ENCODE results near the gene B3GNT8. TPM values are rescaled to one million over a fixed set of nuclear protein-coding genes. Genes with fewer than 3 reads are reported as not detected.

Gene B3GNT8
- total and polyA plus RNA-seq, 2 donors = 0.94 to 4.1 TPM

GRCh38 chr19:41420101-41420880 is 6.9 kb downstream of the B3GNT8 start:
- Histone ChIP-seq H3K27me3 (ENCODE audit: control insufficient read depth in 2 of 2, insufficient read depth in 1 of 2, low read length in 1 of 2) (no peaks in the 10 kb centered on the region), H3K27ac (ENCODE audit: low read depth in 1 of 2, low read length in 1 of 2) (no peak overlapping the region), H3K36me3 (ENCODE audit: control insufficient read depth in 2 of 2, insufficient read depth in 2 of 2, low read length in 1 of 2) (peaks cover 44 to 74% of the 10 kb centered on the region in 2 donors), H3K4me3 (ENCODE audit: low read length in 2 of 2) (no peak overlapping the region), H3K9me3 (ENCODE audit: control insufficient read depth in 2 of 2, insufficient read depth in 1 of 2, low read length in 1 of 2) (no peaks in the 10 kb centered on the region), H3K4me1 (ENCODE audit: control insufficient read depth in 2 of 2, insufficient read depth in 2 of 2, low read length in 2 of 2) (no peaks in the 10 kb centered on the region)
- 48% methylated on average over 8 of the region's 8 CpGs for WGBS
- no peak for DNase-seq (ENCODE audit: low read depth in 6 of 9, low spot score in 9 of 9)

GRCh38 chr19:41416194-41416674 is 10.9 kb downstream of the B3GNT8 start:
- H3K4me3 ChIP-seq (ENCODE audit: low read length in 2 of 2) = no peak overlapping the region
- H3K27me3 ChIP-seq (ENCODE audit: control insufficient read depth in 2 of 2, insufficient read depth in 1 of 2, low read length in 1 of 2) = no peaks in the 10 kb centered on the region
- WGBS = 98% methylated on average over 12 of the region's 12 CpGs
- peaks cover 49 to 77% of the 10 kb centered on the region in 2 donors for H3K36me3 ChIP-seq (ENCODE audit: control insufficient read depth in 2 of 2, insufficient read depth in 2 of 2, low read length in 1 of 2)
- H3K4me1 ChIP-seq (ENCODE audit: control insufficient read depth in 2 of 2, insufficient read depth in 2 of 2, low read length in 2 of 2) = no peaks in the 10 kb centered on the region
- no peaks in the 10 kb centered on the region for H3K9me3 ChIP-seq (ENCODE audit: control insufficient read depth in 2 of 2, insufficient read depth in 1 of 2, low read length in 1 of 2)
- no peak overlapping the region for H3K27ac ChIP-seq (ENCODE audit: low read depth in 1 of 2, low read length in 1 of 2)
- no peak for DNase-seq (ENCODE audit: low read depth in 6 of 9, low spot score in 9 of 9)

- no peak for DNase-seq (ENCODE audit: low read depth in 6 of 9, low spot score in 9 of 9)
- no peaks in the 10 kb centered on the region for H3K9me3 ChIP-seq (ENCODE audit: control insufficient read depth in 2 of 2, insufficient read depth in 1 of 2, low read length in 1 of 2)
- no peaks in the 10 kb centered on the region for H3K4me1 ChIP-seq (ENCODE audit: control insufficient read depth in 2 of 2, insufficient read depth in 2 of 2, low read length in 2 of 2)
- no peak overlapping the region for H3K4me3 ChIP-seq (ENCODE audit: low read length in 2 of 2)
- no peak overlapping the region for H3K27ac ChIP-seq (ENCODE audit: low read depth in 1 of 2, low read length in 1 of 2)
- peaks cover 46 to 74% of the 10 kb centered on the region in 2 donors for H3K36me3 ChIP-seq (ENCODE audit: control insufficient read depth in 2 of 2, insufficient read depth in 2 of 2, low read length in 1 of 2)
- WGBS = 96% methylated on average over 9 of the region's 9 CpGs
- no peaks in the 10 kb centered on the region for H3K27me3 ChIP-seq (ENCODE audit: control insufficient read depth in 2 of 2, insufficient read depth in 1 of 2, low read length in 1 of 2)
Observed at GRCh38 chr19:41415154-41415571, 12.0 kb downstream of the B3GNT8 start.

GRCh38 chr19:41414461-41414860 is 12.7 kb downstream of the B3GNT8 start:
- Histone ChIP-seq H3K36me3 (ENCODE audit: control insufficient read depth in 2 of 2, insufficient read depth in 2 of 2, low read length in 1 of 2) (peaks cover 40 to 68% of the 10 kb centered on the region in 2 donors), H3K4me3 (ENCODE audit: low read length in 2 of 2) (no peak overlapping the region), H3K27me3 (ENCODE audit: control insufficient read depth in 2 of 2, insufficient read depth in 1 of 2, low read length in 1 of 2) (no peaks in the 10 kb centered on the region), H3K9me3 (ENCODE audit: control insufficient read depth in 2 of 2, insufficient read depth in 1 of 2, low read length in 1 of 2) (no peaks in the 10 kb centered on the region), H3K4me1 (ENCODE audit: control insufficient read depth in 2 of 2, insufficient read depth in 2 of 2, low read length in 2 of 2) (no peaks in the 10 kb centered on the region), H3K27ac (ENCODE audit: low read depth in 1 of 2, low read length in 1 of 2) (no peak overlapping the region)
- 99% methylated on average over 9 of the region's 9 CpGs for WGBS
- no peak for DNase-seq (ENCODE audit: low read depth in 6 of 9, low spot score in 9 of 9)

GRCh38 chr19:41413947-41414346 is 13.2 kb downstream of the B3GNT8 start:
- no peak for DNase-seq (ENCODE audit: low read depth in 6 of 9, low spot score in 9 of 9)
- Histone ChIP-seq H3K27ac (ENCODE audit: low read depth in 1 of 2, low read length in 1 of 2) (no peak overlapping the region), H3K4me1 (ENCODE audit: control insufficient read depth in 2 of 2, insufficient read depth in 2 of 2, low read length in 2 of 2) (no peaks in the 10 kb centered on the region), H3K4me3 (ENCODE audit: low read length in 2 of 2) (no peak overlapping the region), H3K36me3 (ENCODE audit: control insufficient read depth in 2 of 2, insufficient read depth in 2 of 2, low read length in 1 of 2) (peaks cover 36 to 63% of the 10 kb centered on the region in 2 donors), H3K27me3 (ENCODE audit: control insufficient read depth in 2 of 2, insufficient read depth in 1 of 2, low read length in 1 of 2) (no peaks in the 10 kb centered on the region), H3K9me3 (ENCODE audit: control insufficient read depth in 2 of 2, insufficient read depth in 1 of 2, low read length in 1 of 2) (no peaks in the 10 kb centered on the region)
- whole genome bisulfite sequencing = over 99% methylated on average over 10 of the region's 10 CpGs

GRCh38 chr19:41412953-41413352 is 14.2 kb downstream of the B3GNT8 start:
- no peaks in the 10 kb centered on the region for H3K9me3 ChIP-seq (ENCODE audit: control insufficient read depth in 2 of 2, insufficient read depth in 1 of 2, low read length in 1 of 2)
- H3K4me3 ChIP-seq (ENCODE audit: low read length in 2 of 2) = no peak overlapping the region
- H3K27me3 ChIP-seq (ENCODE audit: control insufficient read depth in 2 of 2, insufficient read depth in 1 of 2, low read length in 1 of 2) = no peaks in the 10 kb centered on the region
- WGBS = 98% methylated on average over 5 of the region's 5 CpGs
- H3K4me1 ChIP-seq (ENCODE audit: control insufficient read depth in 2 of 2, insufficient read depth in 2 of 2, low read length in 2 of 2) = no peaks in the 10 kb centered on the region
- DNase-seq (ENCODE audit: low read depth in 6 of 9, low spot score in 9 of 9) = no peak
- peaks cover 31 to 58% of the 10 kb centered on the region in 2 donors for H3K36me3 ChIP-seq (ENCODE audit: control insufficient read depth in 2 of 2, insufficient read depth in 2 of 2, low read length in 1 of 2)
- no peak overlapping the region for H3K27ac ChIP-seq (ENCODE audit: low read depth in 1 of 2, low read length in 1 of 2)

GRCh38 chr19:41411968-41412265 is 15.3 kb downstream of the B3GNT8 start:
- Histone ChIP-seq H3K4me1 (ENCODE audit: control insufficient read depth in 2 of 2, insufficient read depth in 2 of 2, low read length in 2 of 2) (no peaks in the 10 kb centered on the region), H3K27me3 (ENCODE audit: control insufficient read depth in 2 of 2, insufficient read depth in 1 of 2, low read length in 1 of 2) (no peaks in the 10 kb centered on the region), H3K4me3 (ENCODE audit: low read length in 2 of 2) (no peak overlapping the region), H3K27ac (ENCODE audit: low read depth in 1 of 2, low read length in 1 of 2) (no peak overlapping the region), H3K9me3 (ENCODE audit: control insufficient read depth in 2 of 2, insufficient read depth in 1 of 2, low read length in 1 of 2) (no peaks in the 10 kb centered on the region), H3K36me3 (ENCODE audit: control insufficient read depth in 2 of 2, insufficient read depth in 2 of 2, low read length in 1 of 2) (peaks cover 27 to 57% of the 10 kb centered on the region in 2 donors)
- WGBS = 80% methylated on average over 11 of the region's 11 CpGs
- no peak for DNase-seq (ENCODE audit: low read depth in 6 of 9, low spot score in 9 of 9)

- 82% methylated on average over 9 of the region's 9 CpGs for WGBS
- Histone ChIP-seq H3K27me3 (ENCODE audit: control insufficient read depth in 2 of 2, insufficient read depth in 1 of 2, low read length in 1 of 2) (no peaks in the 10 kb centered on the region), H3K36me3 (ENCODE audit: control insufficient read depth in 2 of 2, insufficient read depth in 2 of 2, low read length in 1 of 2) (peaks cover 26 to 51% of the 10 kb centered on the region in 2 donors), H3K27ac (ENCODE audit: low read depth in 1 of 2, low read length in 1 of 2) (no peak overlapping the region), H3K4me3 (ENCODE audit: low read length in 2 of 2) (no peak overlapping the region), H3K4me1 (ENCODE audit: control insufficient read depth in 2 of 2, insufficient read depth in 2 of 2, low read length in 2 of 2) (no peaks in the 10 kb centered on the region), H3K9me3 (ENCODE audit: control insufficient read depth in 2 of 2, insufficient read depth in 1 of 2, low read length in 1 of 2) (no peaks in the 10 kb centered on the region)
- no peak for DNase-seq (ENCODE audit: low read depth in 6 of 9, low spot score in 9 of 9)
Observed at GRCh38 chr19:41411100-41411967, 15.8 kb downstream of the B3GNT8 start.

Data from thymus (tissue), 11 donors.